DMS 273 treated with DMSO at 0.1 percent for 48 hours (cell line): ENCODE measurements around the gene OR2AP1.
"Not testable (repeated sequence)": the region's sequence is repeated elsewhere in the genome, so short reads cannot be mapped to it uniquely, and the experiment has no call there.

Experiments
- DNase-seq: peaks from one replicate; lab custom pipeline; 2025; lab: John Stamatoyannopoulos, UW

OR2AP1 gene

DNA sequence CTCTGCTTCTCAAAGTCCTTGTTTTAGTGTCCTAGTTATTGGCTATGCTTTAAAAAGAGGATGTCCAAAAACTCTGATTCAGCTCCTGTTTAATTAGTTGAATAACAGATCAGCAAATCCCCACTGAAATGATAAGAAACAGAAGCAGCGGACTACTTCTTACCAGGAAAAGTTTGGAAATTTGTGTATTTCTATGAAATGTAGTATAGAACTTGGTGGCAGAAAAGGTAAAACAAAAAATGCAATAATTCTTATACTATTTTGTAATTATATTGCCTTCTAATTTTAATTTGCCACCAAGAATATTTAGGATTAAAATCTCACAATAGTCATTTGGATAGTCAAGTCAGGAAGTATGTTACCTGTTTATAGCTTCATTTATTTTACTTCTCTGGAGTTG, at the start of gene OR2AP1:
OR2AP1 (plus strand) TSS at position 301 of the 400 bp plus-strand sequence. CDS start 1,947 bp downstream, outside the sequence.
- DNase-seq = no peak

DNA sequence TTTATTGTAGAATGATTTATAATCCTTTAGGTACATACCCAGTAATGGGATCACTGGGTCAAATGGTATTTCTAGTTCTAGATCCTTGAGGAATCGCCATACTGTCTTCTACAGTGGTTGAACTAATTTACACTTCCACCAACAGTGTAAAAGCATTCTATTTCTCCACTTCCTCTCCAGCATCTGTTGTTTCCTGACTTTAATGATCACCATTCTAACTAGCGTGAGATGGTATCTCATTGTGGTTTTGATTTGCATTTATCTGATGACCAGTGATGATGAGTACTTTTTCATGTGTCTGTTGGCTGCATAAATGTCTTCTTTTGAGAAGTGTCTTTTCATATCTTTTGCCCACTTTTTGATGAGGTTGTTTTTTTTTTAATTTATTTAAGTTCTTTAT, 24.0 kb upstream of the OR2AP1 start:
- DNase-seq = not testable (repeated sequence)

DNA sequence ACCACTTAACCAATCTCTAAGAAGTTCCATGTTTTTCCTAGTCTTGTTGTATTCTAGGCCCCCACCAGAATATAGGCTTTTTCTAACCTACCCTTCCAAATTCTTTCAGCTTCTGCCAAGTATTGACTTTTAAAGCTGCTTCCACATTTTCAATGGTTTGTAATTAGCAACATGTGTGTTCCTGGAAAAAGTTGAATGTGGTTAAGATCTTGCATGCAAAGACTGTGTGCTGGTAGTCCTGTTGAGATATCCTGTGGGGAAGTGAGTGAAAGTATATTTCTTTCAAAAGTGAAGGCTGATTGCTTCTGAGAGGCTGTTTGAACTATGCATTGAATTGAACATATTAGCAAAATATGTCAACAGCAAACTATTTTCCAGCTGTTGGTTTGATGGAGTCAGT, 23.5 kb upstream of the OR2AP1 start:
- DNase-seq = no peak

GRCh38 chr12:55549302-55549701, 23.0 kb upstream of the OR2AP1 start, which contains the start of gene OR6C4:
Gene OR6C4 (plus strand): TSS chr12:55549602. CDS start chr12:55551227, 1,625 bp downstream.
- DNase-seq = no peak

GRCh38 chr12:55554296-55554695, 18.0 kb upstream of the OR2AP1 start:
- no peak for DNase-seq

GRCh38 chr12:55570060-55570459, 2.2 kb upstream of the OR2AP1 start:
- DNase-seq = not testable (repeated sequence)

DNA sequence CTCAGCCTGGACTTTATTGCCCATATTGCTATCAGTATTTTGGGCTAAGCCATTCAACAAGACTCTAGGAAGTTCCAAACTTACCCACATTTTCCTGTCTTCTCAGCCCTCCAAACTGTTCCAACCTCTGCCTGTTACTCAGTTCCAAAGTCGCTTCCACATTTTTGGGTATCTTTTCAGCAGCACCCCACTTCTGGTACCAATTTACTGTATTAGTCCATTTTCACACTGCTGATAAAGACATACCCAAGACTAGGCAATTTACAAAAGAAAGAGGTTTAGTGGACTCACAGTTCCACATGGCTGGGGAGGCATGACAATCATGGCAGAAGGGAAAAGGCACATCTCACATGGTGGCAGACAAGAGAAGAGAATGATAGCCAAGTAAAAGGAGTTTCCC, 1.6 kb upstream of the OR2AP1 start:
- DNase-seq = not testable (repeated sequence)

DNA sequence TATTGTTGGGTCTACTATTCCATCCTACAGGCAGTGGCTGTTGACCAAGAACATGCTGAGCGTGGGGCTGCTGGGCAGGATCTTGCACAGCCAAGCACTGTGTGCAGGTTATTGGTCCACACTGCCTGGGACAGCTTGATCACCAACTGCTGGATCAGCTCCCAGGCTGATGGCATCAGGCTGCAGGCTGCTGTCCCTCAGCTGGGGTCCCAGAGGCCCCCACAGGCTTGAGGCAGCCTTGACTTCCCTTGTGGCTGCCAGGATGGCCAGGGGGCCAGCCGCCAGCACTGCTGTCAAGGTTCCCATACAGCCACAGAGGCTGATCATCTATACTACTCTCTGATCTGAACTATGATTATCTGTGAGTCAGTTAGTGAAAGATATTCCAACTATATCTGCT, 9.8 kb downstream of the OR2AP1 start:
- DNase-seq = no peak

DNA sequence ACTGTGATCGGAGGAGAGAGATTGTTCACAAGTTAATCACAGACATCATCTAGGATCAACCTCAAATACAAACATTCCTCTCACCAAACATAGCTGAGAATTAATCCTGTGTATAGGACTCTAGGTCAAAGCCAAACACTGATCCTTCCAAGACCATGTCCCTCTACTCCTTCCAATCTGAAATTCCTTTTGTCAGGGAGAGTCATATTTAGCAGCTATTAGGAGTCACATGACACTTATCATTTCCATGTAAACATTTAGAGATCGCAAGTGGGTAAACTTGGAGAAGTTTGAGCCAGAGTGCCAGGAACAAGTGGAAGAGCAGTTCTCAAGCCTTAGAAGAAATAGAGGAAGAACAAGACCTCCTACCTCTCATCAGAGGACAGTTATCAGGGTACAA, 13.5 kb downstream of the OR2AP1 start:
- DNase-seq = no peak

DNA sequence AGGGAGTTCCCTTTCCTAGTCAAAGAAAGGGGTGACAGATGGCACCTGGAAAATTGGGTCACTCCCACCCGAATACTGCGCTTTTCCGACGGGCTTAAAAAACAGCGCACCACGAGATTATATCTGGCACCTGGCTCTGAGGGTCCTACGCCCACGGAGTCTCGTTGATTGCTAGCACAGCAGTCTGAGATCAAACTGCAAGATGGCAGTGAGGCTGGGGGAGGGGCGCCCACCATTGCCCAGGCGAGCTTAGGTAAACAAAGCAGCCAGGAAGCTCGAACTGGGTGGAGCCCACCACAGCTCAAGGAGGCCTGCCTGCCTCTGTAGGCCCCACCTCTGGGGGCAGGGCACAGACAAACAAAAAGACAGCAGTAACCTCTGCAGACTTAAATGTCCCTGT, 17.9 kb downstream of the OR2AP1 start:
- not testable (repeated sequence) for DNase-seq

GRCh38 chr12:55607821-55608594, 35.7 kb downstream of the OR2AP1 start:
- no peak for DNase-seq

- no peak for DNase-seq
Measured at GRCh38 chr12:55610598-55610997, 38.3 kb downstream of the OR2AP1 start.

- DNase-seq = no peak
Measured at GRCh38 chr12:55612646-55613045, 40.4 kb downstream of the OR2AP1 start.

DNA sequence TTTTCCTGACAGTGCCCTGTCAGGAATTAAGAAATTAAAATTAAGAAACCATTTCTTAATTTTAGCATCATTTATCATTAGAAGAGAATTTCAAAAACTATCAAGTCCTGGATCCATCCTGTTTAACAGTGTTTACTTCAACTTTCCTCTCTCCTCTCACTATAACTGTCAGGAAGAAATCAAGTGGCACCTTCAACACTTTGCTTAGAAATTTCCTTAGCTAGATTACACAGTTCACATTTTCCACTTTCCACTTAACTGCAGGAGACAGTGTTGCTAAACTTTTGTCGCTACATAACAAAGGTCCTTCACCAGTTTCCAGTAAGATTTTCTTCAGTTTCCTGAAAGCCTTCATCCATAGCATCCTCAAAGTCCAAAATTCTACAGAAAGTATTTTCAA, 42.5 kb downstream of the OR2AP1 start:
- no peak for DNase-seq

DNA sequence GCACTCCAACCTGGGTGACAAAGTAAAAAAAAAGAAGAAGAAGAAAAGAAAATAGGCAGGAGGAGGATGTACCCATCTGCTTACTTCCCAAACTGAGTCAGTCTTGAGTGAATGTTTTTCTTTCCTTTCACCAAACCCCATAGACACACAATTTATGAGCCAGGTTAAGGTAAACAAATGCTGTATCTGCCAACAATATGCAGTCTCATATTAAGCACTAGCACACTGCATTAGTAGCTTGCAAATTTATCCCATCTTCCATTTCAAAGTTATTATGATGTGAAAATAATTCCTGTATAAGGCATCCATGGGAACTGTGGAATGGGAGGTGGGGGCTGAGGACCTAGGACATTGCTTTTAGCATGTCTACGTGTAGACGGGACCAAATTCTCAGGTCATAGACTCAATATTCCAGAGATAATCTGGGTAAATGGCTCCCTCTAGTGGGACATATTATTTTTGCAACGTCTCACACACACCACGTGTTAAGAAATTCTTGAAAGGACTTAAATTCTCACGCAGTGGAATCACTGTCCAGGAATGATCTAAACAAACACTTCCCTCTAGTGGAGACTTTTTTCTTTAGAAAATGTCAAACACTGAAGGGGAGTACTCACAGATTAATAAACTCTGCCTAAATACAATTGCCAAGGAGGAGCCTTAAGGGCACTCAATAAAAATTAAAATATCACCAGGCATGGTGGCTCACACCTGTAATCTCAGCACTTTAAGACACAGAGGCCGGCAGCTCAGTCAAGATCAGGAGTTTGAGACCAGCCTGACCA, 47.3 kb downstream of the OR2AP1 start:
- peak; percentile 58 for DNase-seq

- no peak for DNase-seq
Measured at GRCh38 chr12:55624056-55624455, 51.8 kb downstream of the OR2AP1 start.
